ENCODE results near the gene MAPK8IP2. TPM values are rescaled to one million over a fixed set of nuclear protein-coding genes. Genes with fewer than 3 reads are reported as not detected.

The MAPK8IP2 gene
- total and polyA plus RNA-seq, 2 of the 4 experiments (the other 2 are of a cell fraction) = under 0.01 to 0.14 TPM

DNA sequence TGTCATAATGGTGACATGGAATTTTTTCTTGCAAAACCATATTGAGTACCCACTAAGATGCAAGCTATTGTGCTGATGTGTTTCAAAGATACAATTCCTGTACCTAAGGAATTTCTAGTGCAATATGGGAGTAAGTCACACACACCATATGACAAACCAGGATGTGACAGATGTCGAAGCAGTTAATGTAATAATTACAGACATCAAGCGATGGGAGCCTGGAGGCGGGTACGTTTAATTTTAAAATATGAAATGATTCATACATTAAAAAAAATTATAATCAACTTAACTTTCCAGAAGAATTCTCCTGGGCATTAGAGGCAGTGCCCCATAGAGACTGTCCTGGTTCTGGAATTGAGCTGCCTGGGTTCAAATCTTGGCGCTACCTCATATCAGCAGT lies 43.9 kb upstream of the MAPK8IP2 start:
- BruUV-seq (replicated peaks) = no TSS peak
- H3K4ac ChIP-seq (ENCODE audit: low read depth, low read length) = no peak overlapping the region
- H3K27me3 ChIP-seq (ENCODE audit: control insufficient read depth, insufficient read depth, low read length) = peaks cover 40% of the 10 kb centered on the region
- in situ Hi-C loops (cut with MboI; ENCODE audit: low sequenced_read_pairs) = no loop called here
- POLR2A ChIA-PET (ENCODE audit: unreplicated experiment) = interaction anchor here (0.5 kb wide), 1 partner anchor 16 kb away, joined by 9 read pairs; no protein-coding TSS in a partner anchor
- no peak overlapping the region for H2AK9ac ChIP-seq (replicated peaks; ENCODE audit: low read depth, low read length, poor library complexity)
- H2BK20ac ChIP-seq (ENCODE audit: low read depth, low read length) = no peak overlapping the region
- CTCF ChIA-PET = interaction anchor here (0.5 to 1.0 kb wide), 3 partner anchors 11 to 31 kb away, joined by 3 read pairs; partner anchors contain the start of gene KLHDC7B
- WGBS, 2 experiments (ENCODE audit: extremely low coverage in 2 of 2, insufficient read length in 1 of 2) = no CpG with 5 or more reads among the region's 5 CpGs
- no peak overlapping the region for H3K56ac ChIP-seq (ENCODE audit: extremely low read depth, insufficient read depth, low read length)
- H3K23ac ChIP-seq (ENCODE audit: low read depth, low read length) = no peak overlapping the region
- H2BK15ac ChIP-seq (ENCODE audit: low read depth, low read length) = no peak overlapping the region
- no peak overlapping the region for H2BK5ac ChIP-seq (ENCODE audit: low read depth, low read length, poor library complexity, severe bottlenecking)
- no peaks in the 10 kb centered on the region for H3K9me3 ChIP-seq (ENCODE audit: control insufficient read depth, insufficient read depth, low read length)
- H4K20me1 ChIP-seq (ENCODE audit: insufficient read depth, low read length) = no peaks in the 10 kb centered on the region
- intact Hi-C loops (cut with micrococcal nuclease) = no loop called here
- H4K5ac ChIP-seq (ENCODE audit: low read depth, low read length) = no peak overlapping the region
- H3K79me1 ChIP-seq (ENCODE audit: low read depth in 1 of 2, low read length in 2 of 2) = no peaks in the 10 kb centered on the region
- H3K36me3 ChIP-seq (ENCODE audit: control insufficient read depth, insufficient read depth, low read length) = no peaks in the 10 kb centered on the region
- no peak overlapping the region for H3K14ac ChIP-seq (replicated peaks; ENCODE audit: low read depth, low read length)
- no peaks in the 10 kb centered on the region for H3K4me1 ChIP-seq (ENCODE audit: control insufficient read depth, insufficient read depth, low read length)
- H3K4me2 ChIP-seq (ENCODE audit: low read depth, low read length) = no peak overlapping the region
- no peaks in the 10 kb centered on the region for H3K9me1 ChIP-seq (ENCODE audit: insufficient read depth, low read length)
- ATAC-seq (ENCODE audit: low read depth) = no peak
- TF ChIP-seq CHD1 (IDR thresholded peaks at IDR 0.05; ENCODE audit: low read depth, low read length) (no peak), MXI1 (IDR thresholded peaks at IDR 0.05; ENCODE audit: borderline replicate concordance, low read depth, low read length) (no peak), RAD21 (IDR thresholded peaks at IDR 0.05; ENCODE audit: low read length) (no peak), MAZ (IDR thresholded peaks at IDR 0.05; ENCODE audit: borderline replicate concordance, low read depth, low read length) (no peak), SMC3 (IDR thresholded peaks at IDR 0.05; ENCODE audit: low read depth, low read length) (no peak), CEBPB (IDR thresholded peaks at IDR 0.05; ENCODE audit: low read depth, low read length) (no peak), USF2 (IDR thresholded peaks at IDR 0.05; ENCODE audit: low read depth, low read length) (no peak), FOS (IDR thresholded peaks at IDR 0.05; ENCODE audit: low read depth, low read length) (no peak), BHLHE40 (IDR thresholded peaks at IDR 0.05; ENCODE audit: low read depth, low read length) (no peak)
- TF ChIP-seq, protein P1, sequence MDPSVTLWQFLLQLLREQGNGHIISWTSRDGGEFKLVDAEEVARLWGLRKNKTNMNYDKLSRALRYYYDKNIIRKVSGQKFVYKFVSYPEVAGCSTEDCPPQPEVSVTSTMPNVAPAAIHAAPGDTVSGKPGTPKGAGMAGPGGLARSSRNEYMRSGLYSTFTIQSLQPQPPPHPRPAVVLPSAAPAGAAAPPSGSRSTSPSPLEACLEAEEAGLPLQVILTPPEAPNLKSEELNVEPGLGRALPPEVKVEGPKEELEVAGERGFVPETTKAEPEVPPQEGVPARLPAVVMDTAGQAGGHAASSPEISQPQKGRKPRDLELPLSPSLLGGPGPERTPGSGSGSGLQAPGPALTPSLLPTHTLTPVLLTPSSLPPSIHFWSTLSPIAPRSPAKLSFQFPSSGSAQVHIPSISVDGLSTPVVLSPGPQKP (IDR thresholded peaks at IDR 0.05; ENCODE audit: borderline replicate concordance, low read depth, low read length) = no peak
- no peak overlapping the region for H3K4me3 ChIP-seq (ENCODE audit: insufficient read depth, low read depth, low read length)
- no peak overlapping the region for H2AK5ac ChIP-seq (ENCODE audit: low read depth, low read length)
- H4K8ac ChIP-seq (ENCODE audit: low read depth in 2 of 2, low read length in 2 of 2) = no peak overlapping the region
- no peak overlapping the region for H3K9ac ChIP-seq (ENCODE audit: low read depth, low read length)
- H4K91ac ChIP-seq (ENCODE audit: insufficient read depth, low read depth, low read length) = no peak overlapping the region
- DNase-seq = no peak
- no peak overlapping the region for H3K27ac ChIP-seq (ENCODE audit: insufficient read depth, low read length)
- no peak overlapping the region for H2AFZ ChIP-seq (replicated peaks; ENCODE audit: low read length, poor library complexity)
- H2BK120ac ChIP-seq (ENCODE audit: low read depth, low read length) = no peak overlapping the region
- dilution Hi-C loops (cut with HindIII; ENCODE audit: low sequenced_read_pairs, unreplicated experiment) = no loop called here
- H3K18ac ChIP-seq (ENCODE audit: low read depth, low read length) = no peak overlapping the region
